ENCODE measurements around the gene MAP2K3.

DNA sequence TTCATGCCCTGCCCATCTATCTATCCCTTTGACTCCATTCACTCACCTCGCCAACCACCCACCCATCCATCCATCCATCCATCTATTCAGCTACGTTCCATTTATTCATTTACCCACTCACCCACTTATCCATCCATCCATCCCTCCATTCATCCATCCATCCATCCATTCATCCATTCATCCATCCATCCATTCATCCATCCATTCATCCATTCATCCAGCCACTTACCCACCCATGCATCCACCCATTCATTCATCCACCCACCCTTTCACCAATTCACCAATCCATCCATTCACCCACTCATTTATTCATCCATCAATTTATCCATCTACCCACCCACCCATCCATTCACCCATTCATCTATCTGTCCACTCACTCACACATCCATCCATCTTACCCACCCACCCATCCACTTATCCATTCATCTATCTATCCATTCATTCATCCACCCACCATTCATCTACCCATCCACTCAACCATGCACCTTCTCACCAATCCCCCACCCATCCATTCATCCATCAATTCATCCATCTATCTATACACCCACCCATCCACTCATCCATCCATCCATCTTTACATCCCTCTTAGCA lies 72.1 kb downstream of the MAP2K3 start:
- TF ChIP-seq, protein P1, sequence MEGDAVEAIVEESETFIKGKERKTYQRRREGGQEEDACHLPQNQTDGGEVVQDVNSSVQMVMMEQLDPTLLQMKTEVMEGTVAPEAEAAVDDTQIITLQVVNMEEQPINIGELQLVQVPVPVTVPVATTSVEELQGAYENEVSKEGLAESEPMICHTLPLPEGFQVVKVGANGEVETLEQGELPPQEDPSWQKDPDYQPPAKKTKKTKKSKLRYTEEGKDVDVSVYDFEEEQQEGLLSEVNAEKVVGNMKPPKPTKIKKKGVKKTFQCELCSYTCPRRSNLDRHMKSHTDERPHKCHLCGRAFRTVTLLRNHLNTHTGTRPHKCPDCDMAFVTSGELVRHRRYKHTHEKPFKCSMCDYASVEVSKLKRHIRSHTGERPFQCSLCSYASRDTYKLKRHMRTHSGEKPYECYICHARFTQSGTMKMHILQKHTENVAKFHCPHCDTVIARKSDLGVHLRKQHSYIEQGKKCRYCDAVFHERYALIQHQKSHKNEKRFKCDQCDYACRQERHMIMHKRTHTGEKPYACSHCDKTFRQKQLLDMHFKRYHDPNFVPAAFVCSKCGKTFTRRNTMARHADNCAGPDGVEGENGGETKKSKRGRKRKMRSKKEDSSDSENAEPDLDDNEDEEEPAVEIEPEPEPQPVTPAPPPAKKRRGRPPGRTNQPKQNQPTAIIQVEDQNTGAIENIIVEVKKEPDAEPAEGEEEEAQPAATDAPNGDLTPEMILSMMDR (IDR thresholded peaks at IDR 0.05; ENCODE audit: low read length): no peak
- no peak for TF ChIP-seq EZH2 (IDR thresholded peaks at IDR 0.05; ENCODE audit: borderline replicate concordance, low read length)

Measured in OCI-LY1 (cell line).